HepG2 (cell line): ENCODE data around the gene DPEP3. TPM values are rescaled to one million over a fixed set of nuclear protein-coding genes. Genes with fewer than 3 reads are reported as not detected.

Experiments
- CENPT ChIP-seq: sonication (generic); formaldehyde crosslinking; IDR thresholded peaks from 2 replicates; pipeline ENCODE4 v1.8.0; 2022; ENCODE audit warnings: low read depth, mild to moderate bottlenecking, moderate library complexity, missing genetic modification reagents
- ELF3 ChIP-seq: IDR thresholded peaks from 2 replicates; pipeline ENCODE4 v1.6.1; 2016; ENCODE audit warnings: missing genetic modification reagents, missing compliant biosample characterization
- NFE2L1 ChIP-seq: sonication (generic); formaldehyde crosslinking; IDR thresholded peaks from 2 replicates; pipeline ENCODE4 v1.4.0; 2020; ENCODE audit warnings: missing genetic modification reagents, mild to moderate bottlenecking, borderline replicate concordance
- NFIC ChIP-seq: IDR thresholded peaks from 2 replicates; pipeline ENCODE4 v1.6.1; 2012; ENCODE audit warnings: mild to moderate bottlenecking, low read length, inconsistent platforms
- POLR2AphosphoS5 ChIP-seq: IDR thresholded peaks from 2 replicates; pipeline ENCODE4 v1.6.1; 2012; ENCODE audit warnings: low read depth, low read length
- RBFOX2 ChIP-seq: fragments of 200-400 bp; formaldehyde crosslinking; IDR thresholded peaks from 2 replicates; pipeline ENCODE4 v1.6.1; 2017; ENCODE audit warnings: low read depth, mild to moderate bottlenecking, low read length
- ZNF552 ChIP-seq: sonication (generic); formaldehyde crosslinking; IDR thresholded peaks from 2 replicates; pipeline ENCODE4 v1.9.0; 2022; ENCODE audit warnings: missing genetic modification reagents, mild to moderate bottlenecking, borderline replicate concordance
- ZNF773 ChIP-seq: sonication (generic); formaldehyde crosslinking; IDR thresholded peaks from 2 replicates; pipeline ENCODE4 v1.4.0; 2020; ENCODE audit warnings: missing genetic modification reagents, borderline replicate concordance
- ZSCAN31 ChIP-seq: sonication (generic); formaldehyde crosslinking; IDR thresholded peaks from 2 replicates; pipeline ENCODE4 v1.5.0; 2020; ENCODE audit warnings: low read depth, mild to moderate bottlenecking, missing genetic modification reagents
- polyA plus RNA-seq, 8 experiments: library from polyadenylated mRNA; depleted of rRNA in 3 of 8; stranded (reverse) in 7 of 8; unstranded in 1 of 8; fragments of >200 nt; fragmentation: Illumina TruSeq in 4 of 8; extraction: Trizol in 4 of 8; gene quantifications; 2 replicates each; pipeline versions ENCODE4 v1.2.1 to v1.2.3, GENCODE V29; 2011 to 2016; ENCODE audit warnings: low read depth in 4 of 8, missing spikeins in 1 of 8, mixed read lengths in 1 of 8; ENCODE audit not compliant: insufficient read depth in 1 of 8
- total RNA-seq, 5 experiments: library from RNA; depleted of rRNA; stranded (reverse); fragments of >200 nt; fragmentation: Illumina TruSeq; extraction: Trizol; gene quantifications; 2 replicates each; pipeline ENCODE4 v1.2.3, GENCODE V29; 2016; ENCODE audit warnings: low read depth in 1 of 5
- TF ChIP-seq, protein P1 (sequence below): sonication (generic); formaldehyde crosslinking; IDR thresholded peaks from 2 replicates; pipeline ENCODE4 v1.5.1; 2020; ENCODE audit warnings: mild to moderate bottlenecking, missing genetic modification reagents, moderate library complexity

The DPEP3 gene
- total and polyA plus RNA-seq, 2 of the 13 experiments (the other 11 are each of a cell fraction or from before 2014, with no cell fraction given), result not detected

DNA sequence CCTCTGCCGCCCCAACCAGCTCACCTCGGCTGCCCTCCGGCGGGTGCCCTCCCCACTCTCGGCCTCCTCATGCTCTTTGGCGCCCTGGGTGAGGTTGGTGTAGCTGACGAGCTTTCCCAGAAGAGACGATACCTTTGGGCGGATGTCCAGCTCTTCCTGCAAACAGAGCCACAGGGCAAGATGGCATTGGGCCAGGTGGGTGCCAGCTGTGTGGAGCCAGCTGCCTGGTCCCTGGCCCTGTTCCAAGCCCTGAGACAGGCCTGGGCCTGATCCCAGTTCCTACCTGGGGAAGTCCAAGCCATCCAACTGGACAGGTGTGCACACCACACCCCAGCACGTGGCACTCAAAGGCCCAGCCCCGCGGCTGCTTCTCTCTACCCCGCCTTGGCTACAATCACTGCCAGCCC lies 18.7 kb downstream of the DPEP3 start (continued):
- no peak for TF ChIP-seq NFIC
- 0 out of 2 replicates have a peak, but pooled peaks have one; percentile 29 for TF ChIP-seq ZNF552 (CRISPR knock-in tag)
- peak; percentile 15; the same call in 1 of the 2 replicates for TF ChIP-seq POLR2AphosphoS5
- TF ChIP-seq ZNF773 (CRISPR knock-in tag), result no peak
- TF ChIP-seq, protein P1, sequence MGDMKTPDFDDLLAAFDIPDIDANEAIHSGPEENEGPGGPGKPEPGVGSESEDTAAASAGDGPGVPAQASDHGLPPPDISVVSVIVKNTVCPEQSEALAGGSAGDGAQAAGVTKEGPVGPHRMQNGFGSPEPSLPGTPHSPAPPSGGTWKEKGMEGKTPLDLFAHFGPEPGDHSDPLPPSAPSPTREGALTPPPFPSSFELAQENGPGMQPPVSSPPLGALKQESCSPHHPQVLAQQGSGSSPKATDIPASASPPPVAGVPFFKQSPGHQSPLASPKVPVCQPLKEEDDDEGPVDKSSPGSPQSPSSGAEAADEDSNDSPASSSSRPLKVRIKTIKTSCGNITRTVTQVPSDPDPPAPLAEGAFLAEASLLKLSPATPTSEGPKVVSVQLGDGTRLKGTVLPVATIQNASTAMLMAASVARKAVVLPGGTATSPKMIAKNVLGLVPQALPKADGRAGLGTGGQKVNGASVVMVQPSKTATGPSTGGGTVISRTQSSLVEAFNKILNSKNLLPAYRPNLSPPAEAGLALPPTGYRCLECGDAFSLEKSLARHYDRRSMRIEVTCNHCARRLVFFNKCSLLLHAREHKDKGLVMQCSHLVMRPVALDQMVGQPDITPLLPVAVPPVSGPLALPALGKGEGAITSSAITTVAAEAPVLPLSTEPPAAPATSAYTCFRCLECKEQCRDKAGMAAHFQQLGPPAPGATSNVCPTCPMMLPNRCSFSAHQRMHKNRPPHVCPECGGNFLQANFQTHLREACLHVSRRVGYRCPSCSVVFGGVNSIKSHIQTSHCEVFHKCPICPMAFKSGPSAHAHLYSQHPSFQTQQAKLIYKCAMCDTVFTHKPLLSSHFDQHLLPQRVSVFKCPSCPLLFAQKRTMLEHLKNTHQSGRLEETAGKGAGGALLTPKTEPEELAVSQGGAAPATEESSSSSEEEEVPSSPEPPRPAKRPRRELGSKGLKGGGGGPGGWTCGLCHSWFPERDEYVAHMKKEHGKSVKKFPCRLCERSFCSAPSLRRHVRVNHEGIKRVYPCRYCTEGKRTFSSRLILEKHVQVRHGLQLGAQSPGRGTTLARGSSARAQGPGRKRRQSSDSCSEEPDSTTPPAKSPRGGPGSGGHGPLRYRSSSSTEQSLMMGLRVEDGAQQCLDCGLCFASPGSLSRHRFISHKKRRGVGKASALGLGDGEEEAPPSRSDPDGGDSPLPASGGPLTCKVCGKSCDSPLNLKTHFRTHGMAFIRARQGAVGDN, result peak; percentile 24; the same call in 1 of the 2 replicates
- 0 out of 2 replicates have a peak, but pooled peaks have one; percentile 28 for TF ChIP-seq NFE2L1 (CRISPR knock-in tag)
- peak; percentile 44 for TF ChIP-seq RBFOX2
- no peak for TF ChIP-seq ELF3 (CRISPR knock-in tag)
- no peak for TF ChIP-seq CENPT (CRISPR knock-in tag)
- 0 out of 2 replicates have a peak, but pooled peaks have one; percentile 32 for TF ChIP-seq ZSCAN31
